OCI-LY7 (cell line): ENCODE results near the gene LGALS8. TPM values are rescaled to one million over a fixed set of nuclear protein-coding genes. Genes with fewer than 3 reads are reported as not detected.

Source experiments
- BruUV-seq: library from RNA; stranded (reverse); fragments of 400-500 nt; replicated peaks from 2 replicates; lab custom pipeline; 2021; lab: Mats Ljungman, UMichigan
- CTCF ChIA-PET: fragments of 300-600 bp; sonication (Branson Sonifier 250); formaldehyde crosslinking; loops from one replicate; lab custom pipeline; 2022; ENCODE audit warnings: antibody characterized with exemption; ENCODE audit not compliant: unreplicated experiment; lab: Charles Lee
- POLR2A ChIA-PET: fragments of 300-600 bp; sonication (Branson Sonifier 250); formaldehyde crosslinking; loops from one replicate; lab custom pipeline; 2022; ENCODE audit warnings: antibody characterized with exemption; lab: Charles Lee
- DNase-seq: peaks from one replicate; pipeline ENCODE4 v3.0.0-alpha.2; 2015; ENCODE audit warnings: low spot score
- H2AFZ ChIP-seq: fragments of 200-600 bp; sonication (generic), shearing (Covaris generic); 2 replicates; pipeline ENCODE4 v1.6.1; 2014; ENCODE audit warnings: mild to moderate bottlenecking, antibody characterized with exemption, low read length, moderate library complexity
- H3K27ac ChIP-seq: fragments of 200-600 bp; sonication (generic); 2 replicates; pipeline ENCODE4 v1.5.1; 2014; ENCODE audit warnings: mixed run types, low read depth, mild to moderate bottlenecking, moderate library complexity, low read length, inconsistent platforms; ENCODE audit not compliant: poor library complexity, severe bottlenecking
- H3K36me3 ChIP-seq: fragments of 200-600 bp; sonication (generic); 2 replicates; pipeline ENCODE4 v1.6.1; 2014; ENCODE audit warnings: mild to moderate bottlenecking, antibody characterized with exemption, low read length, moderate library complexity, mixed read lengths; ENCODE audit not compliant: insufficient read depth
- H3K4me1 ChIP-seq: fragments of 200-600 bp; sonication (generic); 2 replicates; pipeline ENCODE4 v1.5.1; 2014; ENCODE audit warnings: mild to moderate bottlenecking, low read length; ENCODE audit not compliant: insufficient read depth, poor library complexity, severe bottlenecking
- H3K4me2 ChIP-seq: fragments of 200-600 bp; sonication (generic); 2 replicates; pipeline ENCODE4 v1.6.1; 2014; ENCODE audit warnings: mild to moderate bottlenecking, low read length
- H3K4me3 ChIP-seq: fragments of 200-600 bp; sonication (generic); 2 replicates; pipeline ENCODE4 v1.5.1; 2014; ENCODE audit warnings: mild to moderate bottlenecking, low read depth, low read length; ENCODE audit not compliant: poor library complexity, severe bottlenecking
- H3K79me2 ChIP-seq: fragments of 200-600 bp; sonication (generic); 2 replicates; pipeline ENCODE4 v1.6.1; 2016; ENCODE audit warnings: low read depth, mild to moderate bottlenecking, low read length, moderate library complexity, mixed read lengths; ENCODE audit not compliant: insufficient read depth
- H3K9me2 ChIP-seq: fragments of 200-600 bp; sonication (generic); 2 replicates; pipeline ENCODE4 v1.6.1; 2016; ENCODE audit warnings: mild to moderate bottlenecking, low read length, mixed read lengths; ENCODE audit not compliant: insufficient read depth
- H3K9me3 ChIP-seq: fragments of 200-600 bp; sonication (generic); 2 replicates; pipeline ENCODE4 v1.6.1; 2014; ENCODE audit warnings: mild to moderate bottlenecking, mixed run types, low read length, mixed read lengths
- H4K20me1 ChIP-seq: fragments of 200-600 bp; sonication (generic); 2 replicates; pipeline ENCODE4 v1.6.1; 2014; ENCODE audit warnings: mild to moderate bottlenecking, antibody characterized with exemption, low read length, moderate library complexity, mixed read lengths; ENCODE audit not compliant: insufficient read depth
- CTCF ChIP-seq: fragments of 200-600 bp; sonication (generic); conservative IDR thresholded peaks from 2 replicates; pipeline ENCODE4 v1.5.1; 2014; ENCODE audit warnings: mild to moderate bottlenecking, antibody characterized with exemption, low read length, moderate library complexity, mixed read lengths
- EZH2phosphoT487 ChIP-seq: fragments of 200-600 bp; sonication (generic); IDR thresholded peaks from 2 replicates; pipeline ENCODE4 v1.6.1; 2018; ENCODE audit warnings: low read depth, borderline replicate concordance, mild to moderate bottlenecking, mixed run types, antibody characterized with exemption, low read length, moderate library complexity, mixed read lengths
- intact Hi-C: fragments of 100-400 bp; cut with micrococcal nuclease; formaldehyde crosslinking; loops from one replicate; pipeline ENCODE4 v1.10.0; 2022; ENCODE audit not compliant: unreplicated experiment
- total RNA-seq, 2 experiments: library from RNA; depleted of rRNA in 1 of 2; stranded (reverse); fragments of >200 nt in 1 of 2; shearing (Covaris generic) in 1 of 2; gene quantifications; 2 replicates each; pipeline ENCODE4 v1.2.3, GENCODE V29; 2014 to 2022

Gene LGALS8
- total RNA-seq, 2 experiments from 2014 or later: not detected

- CTCF ChIA-PET: no interaction called here
- Histone ChIP-seq H3K9me3 (no peaks in the 10 kb centered on the region), H4K20me1 (0 out of 2 replicates have a peak, but pooled peaks cover 3% of the 10 kb centered on the region), H2AFZ (no peak overlapping the region), H3K9me2 (no peaks in the 10 kb centered on the region), H3K36me3 (no peaks in the 10 kb centered on the region), H3K27ac (no peak overlapping the region), H3K4me3 (no peak overlapping the region), H3K79me2 (no peaks in the 10 kb centered on the region), H3K4me1 (no peaks in the 10 kb centered on the region), H3K4me2 (no peak overlapping the region)
- no peak for DNase-seq
- POLR2A ChIA-PET: interaction anchor here (0.6 kb wide), 3 partner anchors 20 to 213 kb away, joined by 3 to 4 read pairs (median 3); no protein-coding TSS in a partner anchor
- intact Hi-C loops: no loop called here
- BruUV-seq: no TSS peak
- no peak for TF ChIP-seq CTCF
- TF ChIP-seq EZH2phosphoT487: no peak
These were observed 15.2 kb upstream of the LGALS8 start for GRCh38 chr1:236508593-236509027.

- ChIA-PET CTCF (no interaction called here), POLR2A (interaction anchor here (0.6 to 0.7 kb wide), 2 partner anchors 95 to 214 kb away, joined by 3 read pairs; partner anchors contain the start of gene HEATR1)
- intact Hi-C loops: no loop called here
- Histone ChIP-seq H3K4me1 (no peaks in the 10 kb centered on the region), H3K79me2 (no peaks in the 10 kb centered on the region), H3K27ac (no peak overlapping the region), H3K36me3 (no peaks in the 10 kb centered on the region), H3K9me2 (no peaks in the 10 kb centered on the region), H3K4me3 (no peak overlapping the region), H3K9me3 (no peaks in the 10 kb centered on the region), H4K20me1 (0 out of 2 replicates have a peak, but pooled peaks cover 3% of the 10 kb centered on the region), H2AFZ (no peak overlapping the region), H3K4me2 (no peak overlapping the region)
- no peak for DNase-seq
- BruUV-seq: no TSS peak
- TF ChIP-seq EZH2phosphoT487 (no peak), CTCF (no peak)
These were observed 14.6 kb upstream of the LGALS8 start for GRCh38 chr1:236509203-236509602.

GRCh38 chr1:236509647-236510401 is 14.0 kb upstream of the LGALS8 start:
- H2AFZ ChIP-seq: no peak overlapping the region
- no peaks in the 10 kb centered on the region for H3K9me2 ChIP-seq
- POLR2A ChIA-PET: interaction anchor here (0.7 kb wide), 1 partner anchor 95 kb away, joined by 3 read pairs; the partner anchor contains the start of gene HEATR1
- H3K36me3 ChIP-seq: no peaks in the 10 kb centered on the region
- H3K4me1 ChIP-seq: no peaks in the 10 kb centered on the region
- no peak overlapping the region for H3K4me3 ChIP-seq
- H3K79me2 ChIP-seq: no peaks in the 10 kb centered on the region
- DNase-seq: no peak
- H3K9me3 ChIP-seq: no peaks in the 10 kb centered on the region
- CTCF ChIA-PET: no interaction called here
- H3K4me2 ChIP-seq: no peak overlapping the region
- BruUV-seq: no TSS peak
- no peak overlapping the region for H3K27ac ChIP-seq
- intact Hi-C loops: no loop called here
- H4K20me1 ChIP-seq: 0 out of 2 replicates have a peak, but pooled peaks cover 3% of the 10 kb centered on the region
- no peak for TF ChIP-seq CTCF
- TF ChIP-seq EZH2phosphoT487: no peak
